ENCODE measurements around the gene CEP44.

The CEP44 gene

GRCh38 chr4:174283507-174284471, at the start of gene CEP44, which contains the start of gene FBXO8:
CEP44 (plus strand) TSS chr4:174283911; CDS start chr4:174299122, 15,211 bp downstream.
FBXO8 (minus strand) TSS chr4:174283667; CDS start chr4:174263092, 20,575 bp downstream.
- no peaks in the 10 kb centered on the region for H3K36me3 ChIP-seq (ENCODE audit: insufficient read depth, low read length)
- peak within 1 kb of the TSS; percentile 86 for H3K4me3 ChIP-seq (ENCODE audit: low read length)
- H2AFZ ChIP-seq (ENCODE audit: low read depth, low read length) = peak within 1 kb of the TSS; percentile 91
- H3K27me3 ChIP-seq (ENCODE audit: insufficient read depth, low read length) = no peaks in the 10 kb centered on the region
- peaks cover 18% of the 10 kb centered on the region for H3K4me1 ChIP-seq (ENCODE audit: insufficient read depth, low read length)
- H3K9me3 ChIP-seq (ENCODE audit: low read length) = no peaks in the 10 kb centered on the region

GRCh38 chr4:174236359-174236758, 47.4 kb upstream of the CEP44 start:
- Histone ChIP-seq H3K9me3 (ENCODE audit: low read length) (no peaks in the 10 kb centered on the region), H3K36me3 (ENCODE audit: insufficient read depth, low read length) (peaks cover 15% of the 10 kb centered on the region), H3K4me1 (ENCODE audit: insufficient read depth, low read length) (no peaks in the 10 kb centered on the region), H3K4me3 (ENCODE audit: low read length) (no peak overlapping the region), H2AFZ (ENCODE audit: low read depth, low read length) (no peak overlapping the region), H3K27me3 (ENCODE audit: insufficient read depth, low read length) (no peaks in the 10 kb centered on the region)

- Histone ChIP-seq H3K9me3 (ENCODE audit: low read length) (no peaks in the 10 kb centered on the region), H3K4me1 (ENCODE audit: insufficient read depth, low read length) (no peaks in the 10 kb centered on the region), H2AFZ (ENCODE audit: low read depth, low read length) (no peak overlapping the region), H3K4me3 (ENCODE audit: low read length) (no peak overlapping the region), H3K27me3 (ENCODE audit: insufficient read depth, low read length) (no peaks in the 10 kb centered on the region), H3K36me3 (ENCODE audit: insufficient read depth, low read length) (peaks cover 12% of the 10 kb centered on the region)
Measured at GRCh38 chr4:174241162-174241561, 42.5 kb upstream of the CEP44 start.

GRCh38 chr4:174244441-174244840, 39.3 kb upstream of the CEP44 start:
- H3K9me3 ChIP-seq (ENCODE audit: low read length) = no peaks in the 10 kb centered on the region
- no peak overlapping the region for H2AFZ ChIP-seq (ENCODE audit: low read depth, low read length)
- H3K27me3 ChIP-seq (ENCODE audit: insufficient read depth, low read length) = no peaks in the 10 kb centered on the region
- no peaks in the 10 kb centered on the region for H3K4me1 ChIP-seq (ENCODE audit: insufficient read depth, low read length)
- peaks cover 4% of the 10 kb centered on the region for H3K36me3 ChIP-seq (ENCODE audit: insufficient read depth, low read length)
- H3K4me3 ChIP-seq (ENCODE audit: low read length) = no peak overlapping the region

- H3K4me1 ChIP-seq (ENCODE audit: insufficient read depth, low read length) = no peaks in the 10 kb centered on the region
- no peaks in the 10 kb centered on the region for H3K9me3 ChIP-seq (ENCODE audit: low read length)
- H3K4me3 ChIP-seq (ENCODE audit: low read length) = no peak overlapping the region
- no peaks in the 10 kb centered on the region for H3K27me3 ChIP-seq (ENCODE audit: insufficient read depth, low read length)
- peaks cover under 1% of the 10 kb centered on the region for H3K36me3 ChIP-seq (ENCODE audit: insufficient read depth, low read length)
- no peak overlapping the region for H2AFZ ChIP-seq (ENCODE audit: low read depth, low read length)
Measured at GRCh38 chr4:174245714-174246113, 38.0 kb upstream of the CEP44 start.

GRCh38 chr4:174248407-174248806, 35.3 kb upstream of the CEP44 start:
- H3K4me3 ChIP-seq (ENCODE audit: low read length) = no peak overlapping the region
- no peaks in the 10 kb centered on the region for H3K9me3 ChIP-seq (ENCODE audit: low read length)
- no peaks in the 10 kb centered on the region for H3K27me3 ChIP-seq (ENCODE audit: insufficient read depth, low read length)
- H3K4me1 ChIP-seq (ENCODE audit: insufficient read depth, low read length) = no peaks in the 10 kb centered on the region
- no peaks in the 10 kb centered on the region for H3K36me3 ChIP-seq (ENCODE audit: insufficient read depth, low read length)
- H2AFZ ChIP-seq (ENCODE audit: low read depth, low read length) = no peak overlapping the region

GRCh38 chr4:174252412-174252811, 31.3 kb upstream of the CEP44 start:
- Histone ChIP-seq H3K4me3 (ENCODE audit: low read length) (no peak overlapping the region), H3K27me3 (ENCODE audit: insufficient read depth, low read length) (no peaks in the 10 kb centered on the region), H3K4me1 (ENCODE audit: insufficient read depth, low read length) (no peaks in the 10 kb centered on the region), H3K36me3 (ENCODE audit: insufficient read depth, low read length) (peaks cover 5% of the 10 kb centered on the region), H3K9me3 (ENCODE audit: low read length) (no peaks in the 10 kb centered on the region), H2AFZ (ENCODE audit: low read depth, low read length) (no peak overlapping the region)

GRCh38 chr4:174254613-174255012, 29.1 kb upstream of the CEP44 start:
- H3K36me3 ChIP-seq (ENCODE audit: insufficient read depth, low read length) = peaks cover 16% of the 10 kb centered on the region
- no peaks in the 10 kb centered on the region for H3K9me3 ChIP-seq (ENCODE audit: low read length)
- H3K4me3 ChIP-seq (ENCODE audit: low read length) = no peak overlapping the region
- H3K4me1 ChIP-seq (ENCODE audit: insufficient read depth, low read length) = no peaks in the 10 kb centered on the region
- H3K27me3 ChIP-seq (ENCODE audit: insufficient read depth, low read length) = no peaks in the 10 kb centered on the region
- H2AFZ ChIP-seq (ENCODE audit: low read depth, low read length) = no peak overlapping the region

GRCh38 chr4:174255374-174255773, 28.3 kb upstream of the CEP44 start:
- Histone ChIP-seq H3K27me3 (ENCODE audit: insufficient read depth, low read length) (no peaks in the 10 kb centered on the region), H3K4me3 (ENCODE audit: low read length) (no peak overlapping the region), H3K4me1 (ENCODE audit: insufficient read depth, low read length) (no peaks in the 10 kb centered on the region), H2AFZ (ENCODE audit: low read depth, low read length) (no peak overlapping the region), H3K36me3 (ENCODE audit: insufficient read depth, low read length) (peaks cover 17% of the 10 kb centered on the region), H3K9me3 (ENCODE audit: low read length) (no peaks in the 10 kb centered on the region)

- no peaks in the 10 kb centered on the region for H3K27me3 ChIP-seq (ENCODE audit: insufficient read depth, low read length)
- no peak overlapping the region for H3K4me3 ChIP-seq (ENCODE audit: low read length)
Measured at GRCh38 chr4:174255786-174256185, 27.9 kb upstream of the CEP44 start.

GRCh38 chr4:174256277-174256713, 27.4 kb upstream of the CEP44 start:
- Histone ChIP-seq H3K9me3 (ENCODE audit: low read length) (no peaks in the 10 kb centered on the region), H2AFZ (ENCODE audit: low read depth, low read length) (no peak overlapping the region), H3K36me3 (ENCODE audit: insufficient read depth, low read length) (peaks cover 17% of the 10 kb centered on the region), H3K27me3 (ENCODE audit: insufficient read depth, low read length) (no peaks in the 10 kb centered on the region), H3K4me3 (ENCODE audit: low read length) (no peak overlapping the region), H3K4me1 (ENCODE audit: insufficient read depth, low read length) (no peaks in the 10 kb centered on the region)

More at GRCh38 chr4:174255786-174256185, 27.9 kb upstream of the CEP44 start:
- no peaks in the 10 kb centered on the region for H3K9me3 ChIP-seq (ENCODE audit: low read length)
- H3K36me3 ChIP-seq (ENCODE audit: insufficient read depth, low read length) = peaks cover 17% of the 10 kb centered on the region
- H2AFZ ChIP-seq (ENCODE audit: low read depth, low read length) = no peak overlapping the region
- no peaks in the 10 kb centered on the region for H3K4me1 ChIP-seq (ENCODE audit: insufficient read depth, low read length)

- Histone ChIP-seq H3K4me3 (ENCODE audit: low read length) (no peak overlapping the region), H3K9me3 (ENCODE audit: low read length) (no peaks in the 10 kb centered on the region), H3K27me3 (ENCODE audit: insufficient read depth, low read length) (no peaks in the 10 kb centered on the region), H2AFZ (ENCODE audit: low read depth, low read length) (no peak overlapping the region), H3K4me1 (ENCODE audit: insufficient read depth, low read length) (no peaks in the 10 kb centered on the region), H3K36me3 (ENCODE audit: insufficient read depth, low read length) (peaks cover 21% of the 10 kb centered on the region)
Measured at GRCh38 chr4:174259580-174259979, 24.1 kb upstream of the CEP44 start.

GRCh38 chr4:174260099-174260498, 23.6 kb upstream of the CEP44 start:
- Histone ChIP-seq H2AFZ (ENCODE audit: low read depth, low read length) (no peak overlapping the region), H3K9me3 (ENCODE audit: low read length) (no peaks in the 10 kb centered on the region), H3K4me3 (ENCODE audit: low read length) (no peak overlapping the region), H3K4me1 (ENCODE audit: insufficient read depth, low read length) (no peaks in the 10 kb centered on the region), H3K36me3 (ENCODE audit: insufficient read depth, low read length) (peaks cover 21% of the 10 kb centered on the region), H3K27me3 (ENCODE audit: insufficient read depth, low read length) (no peaks in the 10 kb centered on the region)

Data from neuron (in vitro differentiated cells).